AG04450 (cell line): ENCODE measurements around the gene SMPDL3B. TPM values are rescaled to one million over a fixed set of nuclear protein-coding genes. Genes with fewer than 3 reads are reported as not detected.

Experiments used
- CTCF ChIA-PET: fragments of 300-600, 350-600 bp; formaldehyde crosslinking; extraction: SDS; loops from one replicate; lab custom pipeline; 2022; ENCODE audit warnings: antibody characterized with exemption, inconsistent platforms; lab: Charles Lee
- POLR2A ChIA-PET: fragments of 350-600 bp; formaldehyde crosslinking; extraction: SDS; loops from one replicate; lab custom pipeline; 2021; ENCODE audit warnings: antibody characterized with exemption, inconsistent platforms; lab: Yijun Ruan, JAX
- DNase-seq: peaks from one replicate; pipeline ENCODE4 v3.0.0-alpha.2; 2011; ENCODE audit warnings: low read depth, low spot score
- H3K27ac ChIP-seq: one replicate; pipeline ENCODE4 v1.5.1; 2012; ENCODE audit warnings: low read depth, low read length, control low read depth
- H3K27me3 ChIP-seq: one replicate; pipeline ENCODE4 v1.6.0; 2012; ENCODE audit warnings: low read length; ENCODE audit not compliant: control insufficient read depth, insufficient read depth
- H3K4me3 ChIP-seq: 2 replicates; pipeline ENCODE4 v1.5.1; 2011; ENCODE audit warnings: mild to moderate bottlenecking, low read depth, low read length, control low read depth
- H3K9me3 ChIP-seq: 2 replicates; pipeline ENCODE4 v1.5.1; 2012; ENCODE audit warnings: low read length; ENCODE audit not compliant: control insufficient read depth, insufficient read depth
- CTCF ChIP-seq: IDR thresholded peaks from 2 replicates; pipeline ENCODE4 v1.5.1; 2011; ENCODE audit warnings: low read depth, low read length, control low read depth, inconsistent platforms
- polyA plus RNA-seq: library from polyadenylated mRNA; depleted of rRNA; stranded (reverse); fragments of >200 nt; gene quantifications from 2 replicates; pipeline ENCODE4 v1.2.3, GENCODE V29; 2011

The SMPDL3B gene
- polyA plus RNA-seq, 1 experiment, result 0.05 TPM

DNA sequence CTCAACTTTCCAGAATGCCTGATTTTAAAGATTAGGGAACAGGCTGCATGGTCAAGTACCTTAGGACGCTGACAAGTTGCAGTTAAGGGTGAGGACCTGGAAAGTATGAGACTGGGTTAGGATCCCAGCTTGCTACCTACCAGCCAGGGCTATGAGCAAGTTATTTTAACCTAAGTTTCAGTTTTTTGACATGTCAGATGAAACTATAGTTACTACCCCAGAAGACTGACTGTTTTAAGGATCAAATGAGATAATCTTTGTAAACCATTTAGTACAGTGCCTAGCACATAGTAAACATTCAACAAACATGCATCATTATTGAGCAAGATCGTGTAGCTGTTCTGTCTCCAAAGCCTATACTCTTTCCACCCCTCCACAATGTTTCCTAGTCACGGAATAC lies 48.1 kb upstream of the SMPDL3B start:
- no peak for DNase-seq
- H3K9me3 ChIP-seq, result no peaks in the 10 kb centered on the region; the same call in 1 of the 2 replicates
- ChIA-PET POLR2A (interaction anchor here (0.5 kb wide), 1 partner anchor 626 kb away, joined by 5 read pairs; no protein-coding TSS in a partner anchor), CTCF (no interaction called here)
- no peaks in the 10 kb centered on the region for H3K27me3 ChIP-seq
- no peak overlapping the region for H3K4me3 ChIP-seq
- no peak overlapping the region for H3K27ac ChIP-seq
- no peak for TF ChIP-seq CTCF

GRCh38 chr1:27887215-27888021 lies 47.4 kb upstream of the SMPDL3B start:
- H3K27ac ChIP-seq, result no peak overlapping the region
- H3K9me3 ChIP-seq, result no peaks in the 10 kb centered on the region; the same call in 1 of the 2 replicates
- ChIA-PET POLR2A (no interaction called here), CTCF (no interaction called here)
- TF ChIP-seq CTCF, result no peak
- H3K4me3 ChIP-seq, result no peak overlapping the region
- H3K27me3 ChIP-seq, result no peaks in the 10 kb centered on the region
- DNase-seq, result no peak

DNA sequence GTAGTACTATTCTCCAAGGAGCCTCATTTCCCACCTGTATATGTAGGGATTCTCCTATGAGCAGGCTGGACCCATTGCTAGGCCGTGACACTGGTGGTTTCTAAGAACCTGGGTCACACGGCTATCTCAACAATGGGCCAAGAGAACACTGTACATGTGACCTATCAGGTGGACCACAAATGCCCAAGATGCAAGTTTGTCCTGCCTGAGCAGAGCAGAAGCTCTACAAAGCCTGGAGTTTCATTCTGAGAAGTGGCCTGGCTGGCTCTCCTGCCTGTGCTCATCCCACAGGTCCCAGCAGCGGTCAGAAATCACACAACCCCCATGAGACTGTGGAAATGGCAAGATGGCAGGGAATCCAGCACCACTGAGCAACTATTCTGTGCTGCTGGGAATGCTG lies 45.3 kb upstream of the SMPDL3B start:
- POLR2A ChIA-PET, result interaction anchor here (0.6 kb wide), 1 partner anchor 453 kb away, joined by 3 read pairs; no protein-coding TSS in a partner anchor
- no peaks in the 10 kb centered on the region for H3K27me3 ChIP-seq
- no peak for TF ChIP-seq CTCF
- no peaks in the 10 kb centered on the region; the same call in 1 of the 2 replicates for H3K9me3 ChIP-seq
- no peak overlapping the region for H3K4me3 ChIP-seq
- DNase-seq, result no peak
- H3K27ac ChIP-seq, result no peak overlapping the region
- CTCF ChIA-PET, result no interaction called here

DNA sequence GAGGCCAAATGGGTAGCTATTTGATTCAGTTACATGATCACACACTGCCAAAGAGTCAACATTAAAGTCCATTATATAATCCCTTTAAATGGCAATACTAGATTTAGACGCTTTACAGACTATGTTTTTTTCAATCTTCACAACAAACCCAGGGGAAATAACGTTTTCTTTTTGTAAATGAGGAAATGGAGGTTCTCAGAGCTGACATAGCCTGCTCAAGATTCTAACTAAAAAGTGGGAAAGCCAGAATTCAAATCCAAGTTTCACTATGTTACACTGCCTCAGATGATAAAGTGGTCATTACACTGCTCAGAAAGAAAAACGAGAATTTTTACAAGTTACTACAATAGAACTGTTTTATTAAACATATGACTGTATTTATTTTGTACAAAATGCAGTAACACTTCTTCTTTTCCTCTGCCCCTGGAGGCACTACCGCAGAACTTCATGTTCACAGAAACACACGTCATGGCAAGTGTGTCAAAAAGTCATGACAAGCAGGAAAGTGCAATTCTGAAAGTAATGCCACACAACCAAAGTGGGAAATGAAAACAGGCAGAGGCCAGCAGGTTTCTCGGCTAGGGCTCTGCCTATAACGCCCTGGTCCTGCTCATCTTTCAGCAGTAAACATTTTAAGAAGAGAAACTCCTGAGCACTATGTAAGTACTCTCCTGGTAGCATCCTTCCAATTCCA lies 43.5 kb upstream of the SMPDL3B start:
- H3K27me3 ChIP-seq, result no peaks in the 10 kb centered on the region
- ChIA-PET POLR2A (no interaction called here), CTCF (interaction anchor here (0.6 kb wide), 1 partner anchor 90 kb away, joined by 8 read pairs; no protein-coding TSS in a partner anchor)
- no peak overlapping the region for H3K4me3 ChIP-seq
- no peak overlapping the region for H3K27ac ChIP-seq
- H3K9me3 ChIP-seq, result no peaks in the 10 kb centered on the region
- TF ChIP-seq CTCF, result no peak
- no peak for DNase-seq

GRCh38 chr1:27894521-27894920 lies 40.3 kb upstream of the SMPDL3B start:
- POLR2A ChIA-PET, result no interaction called here
- DNase-seq, result no peak
- no peak for TF ChIP-seq CTCF
- H3K27me3 ChIP-seq, result no peaks in the 10 kb centered on the region
- no peak overlapping the region for H3K27ac ChIP-seq
- no peak overlapping the region for H3K4me3 ChIP-seq
- CTCF ChIA-PET, result no interaction called here
- no peaks in the 10 kb centered on the region for H3K9me3 ChIP-seq
